Liver (tissue), 3 donors: Measurements from ENCODE around the gene NFKB1.

Experiments
- EGR1 ChIP-seq, 2 donors: IDR thresholded peaks; 2 replicates each; pipeline ENCODE4 v1.6.1; 2016 to 2018; ENCODE audit warnings: antibody characterized with exemption in 2 of 2, low read depth in 2 of 2
- FOXA1 ChIP-seq: IDR thresholded peaks from 2 replicates; pipeline ENCODE4 v1.6.1; 2016; ENCODE audit warnings: antibody characterized with exemption
- JUND ChIP-seq, 2 donors: IDR thresholded peaks; 2 replicates each; pipeline ENCODE4 v1.6.1; 2016; ENCODE audit warnings: antibody characterized with exemption in 2 of 2
- NR2F2 ChIP-seq: IDR thresholded peaks from 2 replicates; pipeline ENCODE4 v1.6.1; 2016; ENCODE audit warnings: antibody characterized with exemption
- RAD21 ChIP-seq, 2 donors: IDR thresholded peaks; 2 replicates each; pipeline ENCODE4 v1.6.1; 2016; ENCODE audit warnings: antibody characterized with exemption in 2 of 2, mild to moderate bottlenecking in 2 of 2
- SP1 ChIP-seq: IDR thresholded peaks from 2 replicates; pipeline ENCODE4 v1.6.1; 2018; ENCODE audit warnings: antibody characterized with exemption, mild to moderate bottlenecking
- TAF1 ChIP-seq: conservative IDR thresholded peaks from 2 replicates; pipeline ENCODE4 v1.6.1; 2016; ENCODE audit warnings: antibody characterized with exemption, mild to moderate bottlenecking
- YY1 ChIP-seq: IDR thresholded peaks from 2 replicates; pipeline ENCODE4 v1.6.1; 2016; ENCODE audit warnings: antibody characterized with exemption, mild to moderate bottlenecking
- TF ChIP-seq, protein P1 (sequence below): fragments of 150-350 bp; IDR thresholded peaks from 2 replicates; pipeline ENCODE4 v1.5.1; 2017; ENCODE audit warnings: improper control_type of control experiment, low read depth, low read length; ENCODE audit not compliant: missing input control
- TF ChIP-seq, protein P2 (sequence below): IDR thresholded peaks from 2 replicates; pipeline ENCODE4 v1.6.1; 2016; ENCODE audit warnings: antibody characterized with exemption, mild to moderate bottlenecking
- TF ChIP-seq, protein P3 (sequence below): IDR thresholded peaks from 2 replicates; pipeline ENCODE4 v1.6.1; 2016; ENCODE audit warnings: antibody characterized with exemption
- TF ChIP-seq, protein P4 (sequence below): IDR thresholded peaks from 2 replicates; pipeline ENCODE4 v1.6.1; 2016; ENCODE audit warnings: antibody characterized with exemption
- donor health status: healthy.
- donor health status: healthy.

DNA sequence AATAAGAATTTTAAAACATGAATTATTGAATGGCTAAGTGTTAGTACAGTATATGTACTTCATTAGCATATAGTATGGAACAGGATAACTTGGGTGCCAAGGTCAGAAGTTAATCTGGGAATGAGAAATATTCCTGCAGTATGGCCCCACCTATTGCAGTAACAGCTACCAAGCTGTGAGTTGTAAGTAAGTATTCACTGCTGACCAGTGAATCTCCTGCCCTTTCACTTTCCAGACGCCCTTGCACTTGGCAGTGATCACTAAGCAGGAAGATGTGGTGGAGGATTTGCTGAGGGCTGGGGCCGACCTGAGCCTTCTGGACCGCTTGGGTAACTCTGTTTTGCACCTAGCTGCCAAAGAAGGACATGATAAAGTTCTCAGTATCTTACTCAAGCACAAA is 105.1 kb downstream of the NFKB1 start:
- TF ChIP-seq, protein P1, sequence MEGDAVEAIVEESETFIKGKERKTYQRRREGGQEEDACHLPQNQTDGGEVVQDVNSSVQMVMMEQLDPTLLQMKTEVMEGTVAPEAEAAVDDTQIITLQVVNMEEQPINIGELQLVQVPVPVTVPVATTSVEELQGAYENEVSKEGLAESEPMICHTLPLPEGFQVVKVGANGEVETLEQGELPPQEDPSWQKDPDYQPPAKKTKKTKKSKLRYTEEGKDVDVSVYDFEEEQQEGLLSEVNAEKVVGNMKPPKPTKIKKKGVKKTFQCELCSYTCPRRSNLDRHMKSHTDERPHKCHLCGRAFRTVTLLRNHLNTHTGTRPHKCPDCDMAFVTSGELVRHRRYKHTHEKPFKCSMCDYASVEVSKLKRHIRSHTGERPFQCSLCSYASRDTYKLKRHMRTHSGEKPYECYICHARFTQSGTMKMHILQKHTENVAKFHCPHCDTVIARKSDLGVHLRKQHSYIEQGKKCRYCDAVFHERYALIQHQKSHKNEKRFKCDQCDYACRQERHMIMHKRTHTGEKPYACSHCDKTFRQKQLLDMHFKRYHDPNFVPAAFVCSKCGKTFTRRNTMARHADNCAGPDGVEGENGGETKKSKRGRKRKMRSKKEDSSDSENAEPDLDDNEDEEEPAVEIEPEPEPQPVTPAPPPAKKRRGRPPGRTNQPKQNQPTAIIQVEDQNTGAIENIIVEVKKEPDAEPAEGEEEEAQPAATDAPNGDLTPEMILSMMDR = no peak
- TF ChIP-seq, protein P2, sequence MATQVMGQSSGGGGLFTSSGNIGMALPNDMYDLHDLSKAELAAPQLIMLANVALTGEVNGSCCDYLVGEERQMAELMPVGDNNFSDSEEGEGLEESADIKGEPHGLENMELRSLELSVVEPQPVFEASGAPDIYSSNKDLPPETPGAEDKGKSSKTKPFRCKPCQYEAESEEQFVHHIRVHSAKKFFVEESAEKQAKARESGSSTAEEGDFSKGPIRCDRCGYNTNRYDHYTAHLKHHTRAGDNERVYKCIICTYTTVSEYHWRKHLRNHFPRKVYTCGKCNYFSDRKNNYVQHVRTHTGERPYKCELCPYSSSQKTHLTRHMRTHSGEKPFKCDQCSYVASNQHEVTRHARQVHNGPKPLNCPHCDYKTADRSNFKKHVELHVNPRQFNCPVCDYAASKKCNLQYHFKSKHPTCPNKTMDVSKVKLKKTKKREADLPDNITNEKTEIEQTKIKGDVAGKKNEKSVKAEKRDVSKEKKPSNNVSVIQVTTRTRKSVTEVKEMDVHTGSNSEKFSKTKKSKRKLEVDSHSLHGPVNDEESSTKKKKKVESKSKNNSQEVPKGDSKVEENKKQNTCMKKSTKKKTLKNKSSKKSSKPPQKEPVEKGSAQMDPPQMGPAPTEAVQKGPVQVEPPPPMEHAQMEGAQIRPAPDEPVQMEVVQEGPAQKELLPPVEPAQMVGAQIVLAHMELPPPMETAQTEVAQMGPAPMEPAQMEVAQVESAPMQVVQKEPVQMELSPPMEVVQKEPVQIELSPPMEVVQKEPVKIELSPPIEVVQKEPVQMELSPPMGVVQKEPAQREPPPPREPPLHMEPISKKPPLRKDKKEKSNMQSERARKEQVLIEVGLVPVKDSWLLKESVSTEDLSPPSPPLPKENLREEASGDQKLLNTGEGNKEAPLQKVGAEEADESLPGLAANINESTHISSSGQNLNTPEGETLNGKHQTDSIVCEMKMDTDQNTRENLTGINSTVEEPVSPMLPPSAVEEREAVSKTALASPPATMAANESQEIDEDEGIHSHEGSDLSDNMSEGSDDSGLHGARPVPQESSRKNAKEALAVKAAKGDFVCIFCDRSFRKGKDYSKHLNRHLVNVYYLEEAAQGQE = no peak
- TF ChIP-seq, protein P3, sequence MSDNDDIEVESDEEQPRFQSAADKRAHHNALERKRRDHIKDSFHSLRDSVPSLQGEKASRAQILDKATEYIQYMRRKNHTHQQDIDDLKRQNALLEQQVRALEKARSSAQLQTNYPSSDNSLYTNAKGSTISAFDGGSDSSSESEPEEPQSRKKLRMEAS = no peak
- TF ChIP-seq RAD21 (IDR thresholded peaks at IDR 0.05) (no peak), EGR1 (IDR thresholded peaks at IDR 0.05; ENCODE audit: low read depth in 2 of 2) (no peak), YY1 (no peak), NR2F2 (no peak), SP1 (no peak), FOXA1 (no peak), TAF1 (no peak), JUND (IDR thresholded peaks at IDR 0.05) (no peak)
- TF ChIP-seq, protein P4, sequence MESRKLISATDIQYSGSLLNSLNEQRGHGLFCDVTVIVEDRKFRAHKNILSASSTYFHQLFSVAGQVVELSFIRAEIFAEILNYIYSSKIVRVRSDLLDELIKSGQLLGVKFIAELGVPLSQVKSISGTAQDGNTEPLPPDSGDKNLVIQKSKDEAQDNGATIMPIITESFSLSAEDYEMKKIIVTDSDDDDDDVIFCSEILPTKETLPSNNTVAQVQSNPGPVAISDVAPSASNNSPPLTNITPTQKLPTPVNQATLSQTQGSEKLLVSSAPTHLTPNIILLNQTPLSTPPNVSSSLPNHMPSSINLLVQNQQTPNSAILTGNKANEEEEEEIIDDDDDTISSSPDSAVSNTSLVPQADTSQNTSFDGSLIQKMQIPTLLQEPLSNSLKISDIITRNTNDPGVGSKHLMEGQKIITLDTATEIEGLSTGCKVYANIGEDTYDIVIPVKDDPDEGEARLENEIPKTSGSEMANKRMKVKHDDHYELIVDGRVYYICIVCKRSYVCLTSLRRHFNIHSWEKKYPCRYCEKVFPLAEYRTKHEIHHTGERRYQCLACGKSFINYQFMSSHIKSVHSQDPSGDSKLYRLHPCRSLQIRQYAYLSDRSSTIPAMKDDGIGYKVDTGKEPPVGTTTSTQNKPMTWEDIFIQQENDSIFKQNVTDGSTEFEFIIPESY = no peak
